ENCODE measurements around the gene PSMD4.

The PSMD4 gene

GRCh38 chr1:151309811-151310323 is 55.3 kb downstream of the PSMD4 start:
- DNase-seq: no peak

GRCh38 chr1:151311011-151311410 is 56.5 kb downstream of the PSMD4 start:
- no peak for DNase-seq

- peak; percentile 89 for DNase-seq
Measured at GRCh38 chr1:151311589-151312331, 57.2 kb downstream of the PSMD4 start.

- no peak for DNase-seq
Measured at GRCh38 chr1:151312411-151312810, 57.9 kb downstream of the PSMD4 start.

- no peak for DNase-seq
Measured at GRCh38 chr1:151312826-151313225, 58.3 kb downstream of the PSMD4 start.

GRCh38 chr1:151313501-151313900 is 59.0 kb downstream of the PSMD4 start:
- DNase-seq: no peak

- DNase-seq: no peak
Measured at GRCh38 chr1:151314137-151314875, 59.8 kb downstream of the PSMD4 start.

- no peak for DNase-seq
Measured at GRCh38 chr1:151315565-151316235, 61.2 kb downstream of the PSMD4 start.
